Measurements from ENCODE around the gene PPY. TPM values are rescaled to one million over a fixed set of nuclear protein-coding genes. Genes with fewer than 3 reads are reported as not detected.

The PPY gene
- total RNA-seq, 1 donor from 2014 or later = not detected

- intact Hi-C loops (cut with micrococcal nuclease) = no loop called here
Observed at GRCh38 chr17:43932357-43932756, 9.9 kb downstream of the PPY start.

DNA sequence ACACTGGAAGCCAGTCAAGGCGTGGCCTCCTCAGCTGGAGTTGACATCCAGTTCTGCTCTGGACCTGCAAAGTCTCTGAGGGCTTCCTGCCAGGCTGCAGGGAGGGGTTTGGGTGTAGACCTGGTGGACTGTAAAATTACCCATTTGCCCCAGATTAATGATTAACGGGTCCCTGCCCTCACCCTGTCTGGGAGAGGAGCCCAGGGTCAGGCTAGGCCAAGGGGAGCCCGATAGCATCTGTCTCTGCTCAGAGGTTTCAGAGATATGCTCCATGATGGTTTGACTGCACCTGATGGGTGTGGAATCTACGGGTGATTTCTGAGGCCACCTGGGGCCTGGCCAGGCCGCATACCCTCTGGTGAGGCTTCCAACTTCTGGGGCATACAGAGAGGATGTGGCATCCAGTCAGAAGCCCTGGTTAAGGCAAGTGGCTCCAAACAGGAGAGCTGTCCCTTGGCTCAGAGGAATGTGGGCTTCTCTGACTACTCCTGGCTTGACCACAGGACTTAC lies 11.2 kb downstream of the PPY start:
- intact Hi-C loops (cut with micrococcal nuclease) = no loop called here

DNA sequence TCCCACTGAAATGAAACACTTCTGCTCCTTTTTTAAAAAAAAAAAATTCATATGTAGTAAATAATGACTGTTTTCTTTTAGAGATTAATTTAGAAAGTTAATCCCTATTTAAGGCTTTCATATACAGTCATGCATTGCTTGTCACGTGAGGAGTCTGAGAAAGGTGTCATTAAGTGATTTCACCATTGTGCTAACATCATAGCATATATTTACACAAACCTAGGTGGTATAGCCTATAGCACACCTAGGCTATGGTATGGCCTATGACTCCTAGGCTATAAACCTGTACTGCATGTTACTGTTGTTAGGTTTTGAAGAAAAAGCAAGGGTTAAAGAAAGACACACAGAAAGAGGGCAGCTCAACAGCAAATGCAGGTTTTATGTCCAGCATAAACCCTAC lies 13.7 kb downstream of the PPY start:
- intact Hi-C loops (cut with micrococcal nuclease) = loop anchor here (5.0 kb wide), 1 partner anchor 294 kb away; no protein-coding TSS in a partner anchor

GRCh38 chr17:43927929-43928328 lies 14.3 kb downstream of the PPY start:
- intact Hi-C loops (cut with micrococcal nuclease) = loop anchor here (5.0 kb wide), 1 partner anchor 294 kb away; no protein-coding TSS in a partner anchor

DNA sequence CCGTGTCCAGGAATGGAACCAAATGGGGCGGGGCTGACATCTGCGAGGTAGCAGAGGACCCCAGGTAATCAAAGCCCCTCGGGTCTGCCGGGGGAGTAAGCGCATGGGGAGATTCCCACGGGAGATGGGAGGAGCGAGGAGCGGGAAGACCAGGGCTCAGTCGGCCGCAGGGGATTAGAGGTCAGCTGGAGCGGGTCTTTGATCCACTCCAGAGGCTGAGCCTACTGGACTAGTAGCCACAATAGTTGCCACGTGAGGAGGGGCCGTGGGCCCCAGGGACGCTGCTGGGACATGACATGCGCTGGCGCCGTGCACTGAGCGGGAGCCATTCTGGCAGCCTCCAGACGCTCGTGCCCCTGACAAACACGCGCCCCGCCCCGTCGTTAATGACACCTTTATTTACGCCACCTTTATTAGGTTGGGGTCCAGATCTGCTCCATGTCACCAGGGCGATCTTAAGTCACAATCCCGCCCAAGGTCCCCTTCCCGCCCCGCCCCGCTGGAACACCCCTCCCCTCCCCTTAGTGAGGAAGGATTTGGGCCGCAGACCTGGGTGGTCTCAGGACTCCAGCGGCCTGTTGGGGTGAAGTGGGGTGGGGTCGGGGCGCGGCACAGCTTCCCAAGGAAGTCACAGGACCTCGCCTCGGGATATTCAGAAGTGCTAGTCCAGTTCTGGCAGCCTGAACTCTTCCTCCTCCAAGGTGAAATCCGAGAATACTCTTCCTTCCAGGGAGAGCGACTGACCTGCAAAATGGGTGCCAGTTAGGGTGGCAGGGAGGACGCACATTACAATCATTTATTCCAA lies 15.0 kb downstream of the PPY start:
- intact Hi-C loops (cut with micrococcal nuclease) = loop anchor here (5.0 kb wide), 1 partner anchor 295 kb away; no protein-coding TSS in a partner anchor

- intact Hi-C loops (cut with micrococcal nuclease) = no loop called here
Observed at GRCh38 chr17:43924558-43924957, 17.7 kb downstream of the PPY start.

GRCh38 chr17:43920500-43921095 lies 21.7 kb downstream of the PPY start:
- intact Hi-C loops (cut with micrococcal nuclease) = no loop called here

DNA sequence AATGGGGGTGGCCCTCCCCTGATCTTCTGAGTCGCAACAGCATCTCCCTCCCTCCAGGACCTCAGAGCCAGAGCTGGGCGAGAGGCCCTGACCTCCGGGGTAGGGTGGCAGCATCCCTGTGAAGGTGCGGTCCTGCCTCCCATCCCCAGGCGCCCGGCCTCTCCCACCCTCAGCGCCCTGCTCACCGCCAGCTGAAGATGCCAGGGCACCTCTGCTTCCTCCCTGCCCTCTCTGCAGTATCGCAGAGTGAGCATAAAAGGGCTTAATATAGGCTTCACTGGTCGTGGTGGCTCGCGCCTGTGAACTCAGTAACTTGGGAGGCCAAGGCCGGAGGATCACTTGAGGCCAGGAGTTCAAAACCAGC lies 24.3 kb downstream of the PPY start:
- intact Hi-C loops (cut with micrococcal nuclease) = no loop called here

GRCh38 chr17:43917348-43918025 lies 24.8 kb downstream of the PPY start:
- intact Hi-C loops (cut with micrococcal nuclease) = loop anchor here (2.0 kb wide), 1 partner anchor 27 kb away; no protein-coding TSS in a partner anchor

DNA sequence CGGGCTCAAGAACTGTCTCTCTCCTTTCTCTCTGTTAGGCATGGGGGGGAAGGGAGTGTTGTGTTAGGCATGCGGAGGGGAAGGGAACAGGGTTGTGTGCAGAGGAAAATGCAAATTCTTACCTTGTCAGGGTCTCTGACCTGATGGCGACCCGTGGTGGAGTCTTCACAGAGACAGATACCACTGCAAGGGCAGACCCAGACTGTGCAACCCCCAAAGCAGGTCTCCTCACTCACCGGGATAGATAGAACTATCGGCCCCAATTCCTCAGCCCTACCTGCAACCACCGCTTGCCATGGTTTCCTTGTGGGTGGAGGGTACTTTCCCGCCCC lies 25.3 kb downstream of the PPY start:
- intact Hi-C loops (cut with micrococcal nuclease) = loop anchor here (2.0 kb wide), 1 partner anchor 28 kb away; no protein-coding TSS in a partner anchor

- intact Hi-C loops (cut with micrococcal nuclease) = loop anchor here (2.0 kb wide), 1 partner anchor 28 kb away; no protein-coding TSS in a partner anchor
Observed at GRCh38 chr17:43916385-43916784, 25.9 kb downstream of the PPY start.

- intact Hi-C loops (cut with micrococcal nuclease) = no loop called here
Observed at GRCh38 chr17:43915559-43915958, 26.7 kb downstream of the PPY start.

DNA sequence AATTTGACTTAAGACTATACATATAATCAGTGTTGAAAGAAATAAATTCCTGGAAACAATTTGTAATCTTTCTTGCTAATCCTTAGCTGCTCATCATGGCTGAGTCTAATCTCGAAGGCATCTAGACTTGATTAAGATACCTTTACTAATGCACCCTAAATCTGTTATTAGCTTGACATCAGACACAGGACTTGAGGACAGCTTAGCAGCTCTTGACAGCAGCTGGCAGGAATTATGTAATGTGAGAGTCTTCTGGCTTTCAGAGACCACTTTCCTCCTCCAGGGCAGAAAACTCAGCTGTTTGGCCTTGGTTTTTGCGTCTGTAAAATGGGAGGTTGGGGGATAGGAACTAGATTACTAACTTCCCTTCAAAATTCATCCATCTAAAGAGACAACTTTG lies 27.8 kb downstream of the PPY start:
- intact Hi-C loops (cut with micrococcal nuclease) = no loop called here

- intact Hi-C loops (cut with micrococcal nuclease) = no loop called here
Observed at GRCh38 chr17:43913584-43913983, 28.7 kb downstream of the PPY start.

- intact Hi-C loops (cut with micrococcal nuclease) = no loop called here
Observed at GRCh38 chr17:43912635-43913304, 29.5 kb downstream of the PPY start.

- intact Hi-C loops (cut with micrococcal nuclease) = no loop called here
Observed at GRCh38 chr17:43911904-43912303, 30.4 kb downstream of the PPY start.

- intact Hi-C loops (cut with micrococcal nuclease) = loop anchor here (1.0 kb wide), 2 partner anchors 86 to 132 kb away; no protein-coding TSS in a partner anchor
Observed at GRCh38 chr17:43909537-43910231, 32.6 kb downstream of the PPY start.

DNA sequence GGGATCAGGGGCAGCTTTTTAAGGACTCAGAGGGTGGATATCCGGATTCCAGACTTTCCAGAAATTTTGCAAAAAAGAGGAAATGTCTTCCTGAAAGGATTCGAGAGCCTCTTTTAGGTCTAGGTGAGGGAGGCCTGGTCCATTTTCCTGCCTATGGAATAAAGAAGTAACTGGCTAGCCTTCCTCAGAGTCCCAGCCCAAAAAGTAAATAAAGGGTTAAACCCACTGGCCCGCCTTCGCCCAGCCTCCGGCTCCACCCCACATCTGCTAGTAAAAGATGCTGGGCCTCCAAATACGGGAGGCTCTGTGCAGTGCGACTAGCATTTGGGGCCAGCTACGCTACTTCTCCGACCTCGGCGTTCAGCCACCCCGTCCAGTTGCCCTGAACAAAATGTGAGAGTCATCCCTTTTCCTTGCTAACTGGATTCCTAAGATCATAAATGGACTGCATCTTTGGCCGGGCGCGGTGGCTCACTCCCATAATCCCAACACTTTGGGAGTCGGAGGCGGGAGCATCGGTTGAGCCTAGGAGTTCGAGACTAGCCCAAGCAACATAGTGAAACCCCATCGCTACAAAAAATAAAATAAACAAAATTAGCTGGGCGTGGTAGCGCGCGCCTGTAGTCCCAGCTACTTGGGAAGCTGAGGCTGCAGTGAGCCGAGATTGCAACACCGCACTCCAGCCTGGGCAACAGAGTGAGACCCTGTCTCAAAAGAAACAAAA lies 34.1 kb downstream of the PPY start:
- intact Hi-C loops (cut with micrococcal nuclease) = no loop called here

GRCh38 chr17:43907425-43907981 lies 34.8 kb downstream of the PPY start, which contains the start of gene MPP2:
Gene MPP2 (minus strand): TSS chr17:43907536. CDS start chr17:43904460, 3,076 bp downstream.
- intact Hi-C loops (cut with micrococcal nuclease) = no loop called here

All from T-helper 1 cell treated with Interleukin-12 subunit alpha and Interleukin-12 subunit beta and Interleukin-4 antibody, amounts not matched to agents 30 ng/mL and 1 ng/mL, for 36 hours (primary cell).